ENCODE data around the gene SLC25A23.

GRCh38 chr19:6416658-6417405 is 42.8 kb downstream of the SLC25A23 start:
- TF ChIP-seq CTCF (IDR thresholded peaks at IDR 0.05) (no peak), POLR2A (IDR thresholded peaks at IDR 0.05) (no peak), EP300 (IDR thresholded peaks at IDR 0.05) (no peak)

Measured in ovary (tissue), 3 donors.